ENCODE results near the gene BCAR1.

GRCh38 chr16:75279305-75279704 lies 27.9 kb upstream of the BCAR1 start:
- TF ChIP-seq CTCF (optimal IDR thresholded peaks at IDR 0.05 in 1 of 3, IDR thresholded peaks at IDR 0.05 in 1 of 3, conservative IDR thresholded peaks at IDR 0.05 in 1 of 3; ENCODE audit: extremely low read depth in 1 of 3, insufficient read depth in 2 of 3, low read length in 3 of 3) (no peak), EZH2 (IDR thresholded peaks at IDR 0.05; ENCODE audit: low read length) (no peak)

Data from keratinocyte (primary cell).